K562 (cell line): ENCODE data around the gene GAL3ST2. TPM values are rescaled to one million over a fixed set of nuclear protein-coding genes. Genes with fewer than 3 reads are reported as not detected.
"Not testable (repeated sequence)": the region's sequence is repeated elsewhere in the genome, so short reads cannot be mapped to it uniquely, and the experiment has no call there.

ENCODE experiments used
- ATAC-seq: fragments of 200-7000 bp; cut with Tn5 transposase; 3 replicates; pipeline ENCODE4 v1.9.1; 2020; ENCODE audit warnings: moderate library complexity
- BruUV-seq: library from RNA; stranded (reverse); fragments of 400-500 nt; replicated peaks from 2 replicates; lab custom pipeline; 2021; lab: Mats Ljungman, UMichigan
- CTCF ChIA-PET: fragments of 300-600 bp; formaldehyde crosslinking; extraction: SDS; loops from one replicate; lab custom pipeline; 2021; ENCODE audit warnings: low intra/inter-chr PET ratio; lab: Yijun Ruan, JAX
- POLR2A ChIA-PET: fragments of 300-600, 350-650 bp; sonication (Branson Sonifier 250); formaldehyde crosslinking; extraction: SDS; loops from one replicate; lab custom pipeline; 2021; ENCODE audit warnings: antibody characterized with exemption, inconsistent platforms; lab: Yijun Ruan, JAX
- DNase-seq, 4 experiments: peaks; one replicate each; pipeline versions ENCODE4 v3.0.0 to v3.0.0-alpha.2; 2011 to 2018; ENCODE audit warnings: low spot score in 3 of 4, mixed read lengths in 3 of 4; ENCODE audit errors: extremely low read depth in 1 of 4
- FAIRE-seq: peaks from 2 replicates; lab custom pipeline; 2011; peaks lifted over from hg19 to GRCh38; lab: Jason Lieb, UNC
- H2AFZ ChIP-seq: 2 replicates; pipeline ENCODE4 v1.6.0; 2011; ENCODE audit warnings: low read depth, low read length, control low read depth, inconsistent platforms
- H3K27ac ChIP-seq: fragments of 200-600 bp; 3 replicates; pipeline ENCODE4 v1.8.0; 2011; ENCODE audit warnings: low read depth, mild to moderate bottlenecking, control low read depth, inconsistent platforms, low read length, moderate library complexity, mixed read lengths; ENCODE audit errors: extremely low read depth
- H3K27me3 ChIP-seq, 2 experiments: fragments of 300-600 bp in 1 of 2; 2 replicates in 1 of 2; 3 replicates in 1 of 2; pipeline versions ENCODE4 v1.6.0 to v1.8.0; 2011; ENCODE audit warnings: inconsistent platforms in 2 of 2, low read length in 2 of 2, mild to moderate bottlenecking in 1 of 2, mixed read lengths in 1 of 2, moderate library complexity in 1 of 2; ENCODE audit not compliant: control insufficient read depth in 2 of 2, insufficient read depth in 2 of 2
- H3K36me3 ChIP-seq: fragments of 300-600 bp; 3 replicates; pipeline ENCODE4 v1.8.0; 2011; ENCODE audit warnings: mild to moderate bottlenecking, low read length, inconsistent platforms; ENCODE audit not compliant: control insufficient read depth, insufficient read depth
- H3K4me1 ChIP-seq, 2 experiments: fragments of 200-600 bp in 1 of 2; replicated peaks in 1 of 2; 2 replicates in 1 of 2; 3 replicates in 1 of 2; pipeline versions ENCODE4 v1.5.1 to v1.8.0; 2011; ENCODE audit warnings: inconsistent platforms in 2 of 2, low read length in 2 of 2, mild to moderate bottlenecking in 1 of 2, mixed read lengths in 1 of 2, moderate library complexity in 1 of 2; ENCODE audit not compliant: control insufficient read depth in 2 of 2, insufficient read depth in 2 of 2
- H3K4me2 ChIP-seq: 2 replicates; pipeline ENCODE4 v1.6.1; 2011; ENCODE audit warnings: low read length, control low read depth, inconsistent platforms, mixed read lengths; ENCODE audit not compliant: insufficient read depth
- H3K4me3 ChIP-seq: fragments of 200-600 bp; sonication (generic), shearing (Covaris generic); 2 replicates; pipeline ENCODE4 v1.5.1; 2016; ENCODE audit warnings: control low read depth, inconsistent platforms
- H3K79me2 ChIP-seq: fragments of 200-600 bp; 3 replicates; pipeline ENCODE4 v1.8.0; 2011; ENCODE audit warnings: low read length, inconsistent platforms; ENCODE audit not compliant: control insufficient read depth, insufficient read depth
- H3K9ac ChIP-seq, 2 experiments: 2 replicates each; pipeline versions ENCODE4 v1.6.0 to v1.6.1; 2011; ENCODE audit warnings: low read depth in 2 of 2, low read length in 2 of 2, control low read depth in 1 of 2, inconsistent platforms in 1 of 2, mild to moderate bottlenecking in 1 of 2, mixed read lengths in 1 of 2; ENCODE audit not compliant: insufficient read depth in 1 of 2
- H3K9me1 ChIP-seq: one replicate; pipeline ENCODE4 v1.6.0; 2011; ENCODE audit warnings: inconsistent platforms, mild to moderate bottlenecking, low read length, moderate library complexity; ENCODE audit not compliant: control insufficient read depth, insufficient read depth
- H3K9me3 ChIP-seq: replicated peaks from 2 replicates; pipeline ENCODE4 v1.5.1; 2011; ENCODE audit warnings: low read depth, low read length, inconsistent platforms; ENCODE audit not compliant: control insufficient read depth, insufficient read depth
- H4K20me1 ChIP-seq: replicated peaks from 2 replicates; pipeline ENCODE4 v1.6.1; 2011; ENCODE audit warnings: low read length, inconsistent platforms, mixed read lengths; ENCODE audit not compliant: control insufficient read depth, insufficient read depth
- CTCF ChIP-seq, 3 experiments: IDR thresholded peaks in 2 of 3; conservative IDR thresholded peaks in 1 of 3; 2 replicates each; pipeline ENCODE4 v1.5.1; 2011 to 2012; ENCODE audit warnings: low read length in 3 of 3, mild to moderate bottlenecking in 3 of 3, control low read depth in 2 of 3, improper control_type of control experiment in 1 of 3, inconsistent platforms in 1 of 3, low read depth in 1 of 3, mixed read lengths in 1 of 3, moderate library complexity in 1 of 3; ENCODE audit not compliant: insufficient read depth in 2 of 3
- WGBS: fragments of 100-300 bp; shearing (Covaris generic); methylation state at CpG from one replicate; pipeline ENCODE4 v1.1.6; 2016; ENCODE audit warnings: low coverage, mixed read lengths; ENCODE audit not compliant: insufficient coverage; ENCODE audit errors: missing lambda C conversion rate; 5-methylcytosine and 5-hydroxymethylcytosine counted together
- in situ Hi-C: fragments of 300-500 bp; cut with MboI; formaldehyde crosslinking; loops from 4 replicates; pipeline ENCODE4 v1.15.0; 2018; ENCODE audit warnings: inconsistent platforms, mixed read lengths
- intact Hi-C: fragments of 100-400 bp; cut with micrococcal nuclease; formaldehyde crosslinking; loops from 2 replicates; pipeline ENCODE4 v1.14.2; 2022
- polyA plus RNA-seq, 8 experiments: library from polyadenylated mRNA; depleted of rRNA in 4 of 8; stranded (reverse) in 5 of 8; unstranded in 3 of 8; fragments of >200 nt; fragmentation: Nextera tagmentation in 2 of 8; fragmentation: Illumina TruSeq in 1 of 8; extraction: Ambion mirVana in 2 of 8; extraction: Trizol in 1 of 8; gene quantifications; 2 replicates each; pipeline versions ENCODE4 v1.2.1 to v1.2.3, GENCODE V29; 2011 to 2014; ENCODE audit warnings: inconsistent platforms in 1 of 8, missing spikeins in 1 of 8
- total RNA-seq, 7 experiments: library from RNA; depleted of rRNA in 6 of 7; stranded (reverse); fragments of >200 nt in 6 of 7; fragmentation: Illumina TruSeq in 2 of 7; extraction: Trizol in 2 of 7; gene quantifications; 2 replicates each; pipeline versions ENCODE4 v1.2.1 to v1.2.3, GENCODE V29; 2011 to 2021; ENCODE audit warnings: low replicate concordance in 1 of 7

Gene GAL3ST2
- total and polyA plus RNA-seq, 9 of the 15 experiments (the other 6 are each of a cell fraction or from before 2014, with no cell fraction given), result 0.42 TPM; not detected in 8

GRCh38 chr2:241804326-241805229 is 28.0 kb downstream of the GAL3ST2 start (continued):
- TF ChIP-seq CTCF (IDR thresholded peaks at IDR 0.05 in 2 of 3, conservative IDR thresholded peaks at IDR 0.05 in 1 of 3; ENCODE audit: insufficient read depth in 2 of 3, low read depth in 1 of 3, low read length in 3 of 3), result no peak; a peak in 1 of 6 replicates

DNA sequence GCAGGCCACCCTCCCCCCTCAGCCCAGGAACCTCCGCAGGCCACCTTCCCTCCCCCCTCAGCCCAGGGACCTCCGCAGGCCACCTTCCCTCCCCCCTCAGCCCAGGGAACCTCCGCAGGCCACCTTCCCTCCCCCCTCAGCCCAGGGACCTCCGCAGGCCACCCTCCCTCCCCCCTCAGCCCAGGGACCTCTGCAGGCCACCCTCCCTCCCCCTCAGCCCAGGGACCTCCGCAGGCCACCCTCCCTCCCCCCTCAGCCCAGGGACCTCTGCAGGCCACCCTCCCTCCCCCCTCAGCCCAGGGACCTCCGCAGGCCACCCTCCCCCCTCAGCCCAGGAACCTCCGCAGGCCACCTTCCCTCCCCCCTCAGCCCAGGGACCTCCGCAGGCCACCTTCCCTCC is 29.6 kb downstream of the GAL3ST2 start:
- H3K9ac ChIP-seq, BruUV-seq, in situ Hi-C loops, H3K4me2 ChIP-seq, POLR2A ChIA-PET, CTCF ChIA-PET, intact Hi-C loops, H3K4me3 ChIP-seq, H3K27me3 ChIP-seq, ATAC-seq, H4K20me1 ChIP-seq, H3K36me3 ChIP-seq, H3K9me3 ChIP-seq, H3K9me1 ChIP-seq, H2AFZ ChIP-seq, H3K79me2 ChIP-seq, H3K27ac ChIP-seq, FAIRE-seq: not testable (repeated sequence)
- WGBS, result no CpG with 5 or more reads among the region's 8 CpGs
- peak in 1 of 4 experiments; percentile 84 for DNase-seq
- peaks cover 20 to 59% of the 10 kb centered on the region in 2 experiments for H3K4me1 ChIP-seq
